ENCODE results near the gene COL4A4. TPM values are rescaled to one million over a fixed set of nuclear protein-coding genes. Genes with fewer than 3 reads are reported as not detected.

Gene COL4A4
- total and polyA plus RNA-seq, 2 of the 4 experiments (the other 2 are of a cell fraction): 0.02 TPM; not detected in 1

GRCh38 chr2:226953826-226954225 lies 210.2 kb downstream of the COL4A4 start:
- H2BK15ac ChIP-seq (ENCODE audit: low read depth, low read length): no peak overlapping the region
- no peak overlapping the region for H4K8ac ChIP-seq (ENCODE audit: low read depth in 2 of 2, low read length in 2 of 2)
- in situ Hi-C loops (cut with MboI; ENCODE audit: low sequenced_read_pairs): no loop called here
- H3K4me1 ChIP-seq (ENCODE audit: control insufficient read depth, insufficient read depth, low read length): no peaks in the 10 kb centered on the region
- no peak overlapping the region for H3K4ac ChIP-seq (ENCODE audit: low read depth, low read length)
- TF ChIP-seq MAFK (IDR thresholded peaks at IDR 0.05; ENCODE audit: low read depth, low read length): no peak
- no peak for TF ChIP-seq RAD21 (IDR thresholded peaks at IDR 0.05; ENCODE audit: low read length)
- no peak for TF ChIP-seq BHLHE40 (IDR thresholded peaks at IDR 0.05; ENCODE audit: low read depth, low read length)
- no peak for TF ChIP-seq SMC3 (IDR thresholded peaks at IDR 0.05; ENCODE audit: low read depth, low read length)
- no peak for TF ChIP-seq POLR2A (IDR thresholded peaks at IDR 0.05; ENCODE audit: low read depth, low read length)
- TF ChIP-seq RCOR1 (IDR thresholded peaks at IDR 0.05; ENCODE audit: insufficient replicate concordance, low read length): no peak
- no peak overlapping the region for H2AFZ ChIP-seq (replicated peaks; ENCODE audit: low read length, poor library complexity)
- H4K20me1 ChIP-seq (ENCODE audit: insufficient read depth, low read length): no peaks in the 10 kb centered on the region
- H3K18ac ChIP-seq (ENCODE audit: low read depth, low read length): no peak overlapping the region
- H2BK5ac ChIP-seq (ENCODE audit: low read depth, low read length, poor library complexity, severe bottlenecking): no peak overlapping the region
- no peak overlapping the region for H2BK120ac ChIP-seq (ENCODE audit: low read depth, low read length)
- ChIA-PET POLR2A (ENCODE audit: unreplicated experiment) (no interaction called here), CTCF (no interaction called here)
- WGBS, 2 experiments (ENCODE audit: extremely low coverage in 2 of 2, insufficient read length in 1 of 2): no CpG with 5 or more reads among the region's 6 CpGs
- no peak overlapping the region for H3K4me2 ChIP-seq (ENCODE audit: low read depth, low read length)
- H2BK20ac ChIP-seq (ENCODE audit: low read depth, low read length): no peak overlapping the region
- no peak overlapping the region for H2AK5ac ChIP-seq (ENCODE audit: low read depth, low read length)
- ATAC-seq (ENCODE audit: low read depth): no peak
- BruUV-seq (replicated peaks): no TSS peak
- no peak overlapping the region for H3K9ac ChIP-seq (ENCODE audit: low read depth, low read length)
- H2AK9ac ChIP-seq (replicated peaks; ENCODE audit: low read depth, low read length, poor library complexity): no peak overlapping the region
- H3K36me3 ChIP-seq (ENCODE audit: control insufficient read depth, insufficient read depth, low read length): no peaks in the 10 kb centered on the region
- H4K91ac ChIP-seq (ENCODE audit: insufficient read depth, low read depth, low read length): no peak overlapping the region
- H3K9me3 ChIP-seq (ENCODE audit: control insufficient read depth, insufficient read depth, low read length): no peaks in the 10 kb centered on the region
- H3K79me1 ChIP-seq (ENCODE audit: low read depth in 1 of 2, low read length in 2 of 2): no peaks in the 10 kb centered on the region
- no peak overlapping the region for H4K5ac ChIP-seq (ENCODE audit: low read depth, low read length)
- H3K4me3 ChIP-seq (ENCODE audit: insufficient read depth, low read depth, low read length): no peak overlapping the region
- 0 out of 2 replicates have a peak, but pooled peaks cover 4% of the 10 kb centered on the region for H3K9me1 ChIP-seq (ENCODE audit: insufficient read depth, low read length)
- DNase-seq: no peak
- H3K27me3 ChIP-seq (ENCODE audit: control insufficient read depth, insufficient read depth, low read length): no peaks in the 10 kb centered on the region
- dilution Hi-C loops (cut with HindIII; ENCODE audit: low sequenced_read_pairs, unreplicated experiment): no loop called here
- H3K14ac ChIP-seq (replicated peaks; ENCODE audit: low read depth, low read length): no peak overlapping the region
- no peak overlapping the region for H3K56ac ChIP-seq (ENCODE audit: extremely low read depth, insufficient read depth, low read length)
- intact Hi-C loops (cut with micrococcal nuclease): no loop called here
- H3K27ac ChIP-seq (ENCODE audit: insufficient read depth, low read length): no peak overlapping the region
- H3K23ac ChIP-seq (ENCODE audit: low read depth, low read length): no peak overlapping the region
